NCI-H128 (cell line): ENCODE results near the gene RASD2.

Experiments used
- DNase-seq: peaks from one replicate; lab custom pipeline; 2025; ENCODE audit not compliant: unreplicated experiment; lab: John Stamatoyannopoulos, UW

The RASD2 gene

DNA sequence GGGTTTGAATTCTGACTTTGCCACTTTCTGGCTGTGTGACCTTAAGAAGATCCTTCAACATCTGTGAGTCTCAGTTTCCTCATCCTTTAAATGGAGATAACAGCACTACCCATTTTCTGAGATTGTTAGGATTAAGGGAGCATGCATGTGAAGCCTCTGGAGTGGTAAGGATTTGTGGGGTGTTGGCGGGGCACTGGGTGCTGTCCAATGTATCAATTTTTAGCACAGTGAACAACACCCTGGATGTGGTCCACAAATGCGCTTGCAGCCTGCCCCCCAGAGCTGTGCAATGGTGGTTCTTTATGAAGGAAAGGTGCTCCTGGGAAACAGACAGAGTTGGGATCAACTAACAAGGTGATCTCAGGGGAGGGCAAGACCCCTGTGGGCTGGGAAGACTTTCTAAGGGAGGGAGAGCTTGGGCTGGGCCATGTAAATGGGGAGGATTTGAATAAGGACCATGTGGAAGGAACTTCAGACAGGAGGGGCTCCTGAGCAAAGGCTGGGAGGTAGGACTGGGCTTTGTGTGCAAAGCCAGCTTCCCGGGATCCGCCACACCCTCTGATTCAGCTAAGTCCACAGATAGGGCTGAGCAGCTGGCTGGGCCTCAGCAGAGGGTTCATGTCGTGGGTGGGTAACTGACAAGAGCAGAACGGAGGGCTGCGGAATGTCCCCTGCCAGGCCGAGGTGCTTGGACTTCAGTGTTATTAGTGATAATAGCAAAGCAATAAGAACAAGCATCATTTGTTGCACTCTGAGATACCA, 22.7 kb upstream of the RASD2 start:
- DNase-seq = no peak

GRCh38 chr22:35518811-35519210, 21.8 kb upstream of the RASD2 start:
- no peak for DNase-seq

- DNase-seq = no peak
Observed at GRCh38 chr22:35519306-35520000, 21.2 kb upstream of the RASD2 start.

DNA sequence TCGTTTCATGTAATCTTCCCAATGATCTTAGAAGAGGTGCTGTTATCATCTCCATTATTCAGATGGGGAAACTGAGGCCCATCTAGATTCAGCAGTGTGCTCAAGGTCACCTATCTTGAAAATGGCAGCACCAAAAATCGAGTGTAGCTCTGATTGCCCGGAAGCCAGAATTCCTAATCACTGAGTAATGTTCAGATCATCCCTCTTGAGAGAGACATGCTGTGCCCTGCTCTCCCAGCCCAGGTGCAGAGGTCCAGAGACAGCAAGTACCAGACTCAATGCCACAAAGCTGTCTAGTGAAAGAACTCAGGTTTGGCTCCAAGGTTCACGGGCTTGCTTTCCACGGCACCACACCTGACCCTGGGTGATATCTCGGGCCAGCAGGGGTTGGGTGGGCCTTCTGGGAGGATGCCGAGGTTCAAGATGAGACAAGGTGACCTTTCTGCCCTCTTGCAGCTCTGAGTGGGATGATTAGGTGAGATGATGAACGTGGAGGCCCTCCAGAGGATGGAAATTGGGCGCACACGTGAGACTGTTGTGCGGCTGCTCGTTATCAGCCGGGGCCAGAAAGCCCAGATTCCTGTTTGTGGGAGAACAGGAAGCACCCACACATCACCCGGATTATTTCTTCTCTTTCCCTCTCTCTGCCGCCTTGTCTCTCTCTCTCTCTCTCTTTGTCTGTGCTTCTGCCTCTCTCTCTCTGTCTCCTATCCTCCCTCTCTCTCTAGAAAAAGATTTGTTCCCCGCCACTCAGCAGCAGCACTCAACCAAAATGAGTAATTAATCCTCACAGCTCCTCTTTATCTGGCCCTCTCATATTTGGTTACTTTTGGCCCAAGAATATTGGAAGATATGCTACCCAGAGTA, 19.0 kb upstream of the RASD2 start:
- DNase-seq = no peak

- DNase-seq = no peak
Observed at GRCh38 chr22:35522225-35523149, 18.1 kb upstream of the RASD2 start.

- DNase-seq = no peak
Observed at GRCh38 chr22:35523167-35523947, 17.3 kb upstream of the RASD2 start.

DNA sequence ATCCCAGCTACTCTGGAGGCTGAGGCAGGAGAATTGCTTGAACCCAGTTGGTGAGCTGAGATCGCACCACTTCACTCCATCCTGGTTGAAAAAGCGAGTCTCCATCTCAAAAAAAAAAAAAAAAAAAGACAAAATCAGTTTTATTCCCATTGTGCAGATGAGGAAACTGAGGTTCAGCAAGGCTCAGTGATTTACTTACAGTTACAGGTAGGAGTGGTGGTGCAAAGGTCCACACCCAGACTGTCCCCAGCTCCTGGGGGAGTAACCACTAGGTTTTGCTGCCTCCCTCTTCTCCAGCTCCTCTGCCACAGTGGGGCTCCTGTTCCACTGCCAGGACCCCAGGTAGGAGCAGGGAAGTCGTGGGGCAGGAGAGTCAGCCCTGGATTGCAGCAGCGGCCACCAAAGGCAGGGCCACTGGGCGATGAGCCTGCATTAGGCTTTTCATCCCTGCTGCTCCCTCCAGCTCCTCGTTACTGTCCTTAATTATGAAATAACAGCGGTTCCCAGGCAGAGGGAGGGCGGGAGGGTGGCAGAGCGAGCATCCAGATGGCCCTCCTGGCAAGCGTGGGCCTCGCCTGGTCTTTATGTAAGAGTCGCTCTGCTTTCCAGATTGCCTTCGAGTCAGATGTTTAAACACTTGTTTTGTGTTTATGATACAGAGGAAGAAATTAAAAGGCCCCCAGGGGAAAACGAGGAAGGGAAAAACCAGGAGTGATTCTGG, 15.5 kb upstream of the RASD2 start:
- DNase-seq = no peak

- DNase-seq = no peak
Observed at GRCh38 chr22:35525687-35526332, 14.8 kb upstream of the RASD2 start.

DNA sequence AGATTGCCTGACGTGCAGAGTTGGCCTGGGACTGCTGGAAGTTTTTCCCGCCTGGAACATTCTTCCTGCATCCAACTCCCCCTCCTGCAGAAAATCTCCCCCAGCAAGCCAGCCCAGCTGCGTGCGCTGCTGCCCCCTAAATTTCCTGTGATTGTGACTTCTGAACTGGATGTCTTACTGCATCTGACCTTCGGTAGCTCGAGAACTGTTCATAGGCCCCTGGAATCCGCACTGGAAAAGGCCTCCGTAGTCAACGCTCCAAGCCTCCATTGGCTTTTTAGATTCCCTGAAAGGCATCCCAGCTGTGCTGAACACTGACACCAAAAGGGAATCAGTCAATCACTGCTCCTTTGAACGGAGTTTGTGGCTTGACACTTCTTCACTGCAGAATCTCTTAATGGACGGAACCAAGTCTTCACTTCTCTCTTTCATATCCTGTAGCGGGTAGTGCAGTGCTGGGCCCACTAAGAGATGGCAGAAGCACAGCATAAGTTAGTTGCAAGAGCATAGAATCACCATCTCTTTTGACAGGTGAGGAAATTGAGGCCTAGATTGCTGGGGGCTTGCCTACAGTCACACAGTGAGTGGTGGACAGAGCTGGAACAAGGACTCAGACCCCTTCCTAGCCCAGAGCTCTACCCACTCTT, 14.2 kb upstream of the RASD2 start:
- DNase-seq = no peak

- DNase-seq = no peak
Observed at GRCh38 chr22:35528927-35529326, 11.7 kb upstream of the RASD2 start.

- DNase-seq = no peak
Observed at GRCh38 chr22:35530700-35531099, 9.9 kb upstream of the RASD2 start.

GRCh38 chr22:35531202-35531601, 9.4 kb upstream of the RASD2 start:
- DNase-seq = no peak

- DNase-seq = no peak
Observed at GRCh38 chr22:35531676-35532075, 9.0 kb upstream of the RASD2 start.

GRCh38 chr22:35533365-35534029, 7.1 kb upstream of the RASD2 start:
- no peak for DNase-seq

- no peak for DNase-seq
Observed at GRCh38 chr22:35534091-35534490, 6.5 kb upstream of the RASD2 start.

GRCh38 chr22:35537232-35537631, 3.4 kb upstream of the RASD2 start:
- no peak for DNase-seq

DNA sequence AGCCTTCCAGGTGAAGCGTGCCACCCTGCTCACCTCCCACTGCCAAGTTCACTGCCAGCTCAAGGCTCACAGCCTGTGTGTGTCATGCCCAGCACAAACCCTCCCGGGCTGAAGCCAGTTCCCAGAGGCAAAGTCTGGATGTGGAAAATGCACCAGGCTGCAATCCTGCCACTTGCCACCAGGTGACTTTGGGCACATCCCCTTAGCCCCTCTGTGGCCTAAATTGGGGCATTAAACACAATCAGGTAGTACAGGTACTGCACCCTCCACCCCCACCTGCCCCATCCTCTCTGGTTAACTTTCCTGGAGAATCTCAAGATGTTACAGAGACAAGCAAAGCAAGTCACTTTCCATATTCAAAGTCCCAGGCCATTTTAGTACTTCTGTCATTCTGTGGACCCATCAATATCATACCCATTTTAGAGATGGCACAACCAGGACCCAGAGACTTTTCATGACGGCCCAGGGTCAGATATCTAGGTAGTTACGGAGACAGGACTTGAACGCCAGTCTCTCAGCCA, 1.8 kb upstream of the RASD2 start:
- DNase-seq = no peak
